ENCODE measurements around the gene CDCA8.

DNA sequence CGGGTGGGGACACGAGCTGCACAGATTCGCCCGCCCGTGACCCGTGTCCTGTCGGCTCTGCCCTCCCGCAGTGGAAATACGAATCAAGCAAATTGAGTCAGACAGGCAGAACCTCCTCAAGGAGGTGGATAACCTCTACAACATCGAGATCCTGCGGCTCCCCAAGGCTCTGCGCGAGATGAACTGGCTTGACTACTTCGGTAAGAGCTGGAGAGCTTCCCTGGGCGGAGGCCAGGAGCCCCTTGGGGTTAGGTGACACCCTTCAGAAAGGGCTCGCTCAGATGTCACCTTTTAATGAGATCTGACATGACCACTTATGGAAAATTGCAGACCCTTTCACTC is 489 bp downstream of the CDCA8 start:
- TF ChIP-seq CTCF (IDR thresholded peaks at IDR 0.05; ENCODE audit: insufficient read depth, low read length) = no peak
- TF ChIP-seq, protein P1, sequence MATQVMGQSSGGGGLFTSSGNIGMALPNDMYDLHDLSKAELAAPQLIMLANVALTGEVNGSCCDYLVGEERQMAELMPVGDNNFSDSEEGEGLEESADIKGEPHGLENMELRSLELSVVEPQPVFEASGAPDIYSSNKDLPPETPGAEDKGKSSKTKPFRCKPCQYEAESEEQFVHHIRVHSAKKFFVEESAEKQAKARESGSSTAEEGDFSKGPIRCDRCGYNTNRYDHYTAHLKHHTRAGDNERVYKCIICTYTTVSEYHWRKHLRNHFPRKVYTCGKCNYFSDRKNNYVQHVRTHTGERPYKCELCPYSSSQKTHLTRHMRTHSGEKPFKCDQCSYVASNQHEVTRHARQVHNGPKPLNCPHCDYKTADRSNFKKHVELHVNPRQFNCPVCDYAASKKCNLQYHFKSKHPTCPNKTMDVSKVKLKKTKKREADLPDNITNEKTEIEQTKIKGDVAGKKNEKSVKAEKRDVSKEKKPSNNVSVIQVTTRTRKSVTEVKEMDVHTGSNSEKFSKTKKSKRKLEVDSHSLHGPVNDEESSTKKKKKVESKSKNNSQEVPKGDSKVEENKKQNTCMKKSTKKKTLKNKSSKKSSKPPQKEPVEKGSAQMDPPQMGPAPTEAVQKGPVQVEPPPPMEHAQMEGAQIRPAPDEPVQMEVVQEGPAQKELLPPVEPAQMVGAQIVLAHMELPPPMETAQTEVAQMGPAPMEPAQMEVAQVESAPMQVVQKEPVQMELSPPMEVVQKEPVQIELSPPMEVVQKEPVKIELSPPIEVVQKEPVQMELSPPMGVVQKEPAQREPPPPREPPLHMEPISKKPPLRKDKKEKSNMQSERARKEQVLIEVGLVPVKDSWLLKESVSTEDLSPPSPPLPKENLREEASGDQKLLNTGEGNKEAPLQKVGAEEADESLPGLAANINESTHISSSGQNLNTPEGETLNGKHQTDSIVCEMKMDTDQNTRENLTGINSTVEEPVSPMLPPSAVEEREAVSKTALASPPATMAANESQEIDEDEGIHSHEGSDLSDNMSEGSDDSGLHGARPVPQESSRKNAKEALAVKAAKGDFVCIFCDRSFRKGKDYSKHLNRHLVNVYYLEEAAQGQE (IDR thresholded peaks at IDR 0.05; ENCODE audit: insufficient replicate concordance, low read depth) = no peak

Data from HL-60 (cell line).